IPS DF 6.9 (cell line): Measurements from ENCODE around the gene TSHZ3.

Experiments
- DNase-seq: peaks from one replicate; pipeline ENCODE4 v3.0.0-alpha.2; 2013; ENCODE audit warnings: low read depth, low spot score
- H3K27ac ChIP-seq: one replicate; pipeline ENCODE4 v1.5.1; 2013; ENCODE audit warnings: low read length, control low read depth
- H3K27me3 ChIP-seq: 2 replicates; pipeline ENCODE4 v1.6.1; 2013; ENCODE audit warnings: mild to moderate bottlenecking, low read length; ENCODE audit not compliant: control insufficient read depth, insufficient read depth
- H3K36me3 ChIP-seq: 2 replicates; pipeline ENCODE4 v1.6.1; 2013; ENCODE audit warnings: low read length; ENCODE audit not compliant: control insufficient read depth, insufficient read depth
- H3K4me1 ChIP-seq: 2 replicates; pipeline ENCODE4 v1.6.1; 2013; ENCODE audit warnings: low read length; ENCODE audit not compliant: control insufficient read depth, insufficient read depth
- H3K4me3 ChIP-seq: 2 replicates; pipeline ENCODE4 v1.5.1; 2013; ENCODE audit warnings: mild to moderate bottlenecking, low read length
- H3K9me3 ChIP-seq: 2 replicates; pipeline ENCODE4 v1.6.1; 2013; ENCODE audit warnings: low read length, inconsistent platforms; ENCODE audit not compliant: control insufficient read depth, insufficient read depth
- WGBS: extraction: QIAGEN DNeasy Blood & Tissue Kit; methylation state at CpG from one replicate; pipeline ENCODE4 v1.1.7; 2013; ENCODE audit warnings: mixed read lengths, missing lambda C conversion rate; ENCODE audit not compliant: insufficient read length, insufficient coverage; 5-methylcytosine and 5-hydroxymethylcytosine counted together

Gene TSHZ3

DNA sequence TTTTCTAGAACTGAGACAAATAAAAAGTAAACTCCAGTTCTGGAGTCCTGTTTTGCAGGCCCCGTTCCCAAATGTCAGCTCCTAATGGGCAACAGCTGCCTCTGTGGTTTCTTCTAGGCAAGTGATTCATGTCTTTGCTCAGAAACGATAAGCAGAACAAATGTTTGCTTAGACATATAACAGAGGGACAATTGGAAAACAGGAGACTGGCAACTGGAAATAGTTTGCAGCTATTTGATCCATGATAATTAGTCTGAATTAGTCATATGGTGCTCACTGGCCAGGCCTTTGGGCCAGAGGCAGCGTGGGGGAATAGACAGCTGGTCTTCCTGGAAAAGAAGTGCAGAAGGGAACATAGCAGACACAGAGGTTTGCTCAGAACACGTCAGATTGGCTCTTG lies 29.2 kb upstream of the TSHZ3 start:
- no CpG with 5 or more reads among the region's 4 CpGs for WGBS
- H3K4me1 ChIP-seq: no peaks in the 10 kb centered on the region
- H3K27ac ChIP-seq: no peak overlapping the region
- no peak overlapping the region for H3K4me3 ChIP-seq
- no peaks in the 10 kb centered on the region for H3K27me3 ChIP-seq
- H3K36me3 ChIP-seq: no peaks in the 10 kb centered on the region
- no peak for DNase-seq
- no peaks in the 10 kb centered on the region for H3K9me3 ChIP-seq

DNA sequence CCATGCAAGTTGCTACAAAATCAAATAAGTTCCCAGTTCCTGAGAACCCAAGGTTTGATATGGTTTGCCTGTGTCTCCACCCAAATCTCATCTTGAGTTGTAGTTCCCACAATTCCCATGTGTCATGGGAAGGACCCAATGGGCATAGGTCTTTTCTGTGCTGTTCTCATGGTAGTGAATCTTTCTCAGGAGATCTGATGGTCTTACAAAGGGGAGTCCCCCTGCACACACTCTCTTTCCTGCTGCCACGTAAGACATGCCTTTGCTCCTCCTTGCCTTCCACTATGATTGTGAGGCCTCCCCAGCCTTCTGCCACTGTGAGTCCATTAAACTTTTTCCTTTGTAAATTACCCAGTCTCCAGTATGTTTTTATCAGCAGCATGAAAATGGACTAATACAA lies 28.5 kb upstream of the TSHZ3 start:
- DNase-seq: no peak
- Histone ChIP-seq H3K4me3 (no peak overlapping the region), H3K27me3 (no peaks in the 10 kb centered on the region), H3K4me1 (no peaks in the 10 kb centered on the region), H3K9me3 (no peaks in the 10 kb centered on the region), H3K27ac (no peak overlapping the region), H3K36me3 (no peaks in the 10 kb centered on the region)
- no CpG with 5 or more reads among the region's 1 CpG for WGBS

DNA sequence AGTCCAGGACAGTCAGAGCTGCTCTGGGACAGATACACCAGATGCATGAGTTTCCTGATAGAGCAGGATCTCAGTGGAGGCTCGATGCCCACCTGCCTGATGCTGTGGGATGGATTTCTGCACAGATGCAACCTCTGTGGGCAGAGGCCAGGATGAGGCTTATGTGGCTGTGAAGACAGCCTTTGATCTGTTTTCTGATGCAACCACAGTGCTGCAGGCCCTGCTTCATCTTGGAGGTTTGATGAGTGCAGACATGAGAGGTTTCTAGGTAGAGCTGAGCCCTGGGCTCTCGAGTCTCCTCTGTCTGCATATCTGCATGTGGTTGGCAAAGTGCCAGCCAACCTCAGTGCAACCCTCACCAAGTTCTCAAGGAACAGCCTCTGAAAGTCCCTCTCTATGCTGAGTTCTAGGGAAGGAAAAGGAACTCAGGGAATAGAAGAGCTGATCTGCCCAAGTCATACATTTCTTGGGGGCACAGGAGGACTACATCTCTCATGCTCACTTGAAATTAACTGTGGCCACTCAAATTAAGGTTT lies 23.1 kb upstream of the TSHZ3 start:
- H3K4me1 ChIP-seq: no peaks in the 10 kb centered on the region
- H3K9me3 ChIP-seq: no peaks in the 10 kb centered on the region
- no peak for DNase-seq
- no peaks in the 10 kb centered on the region for H3K27me3 ChIP-seq
- WGBS: no CpG with 5 or more reads among the region's 2 CpGs
- no peak overlapping the region for H3K4me3 ChIP-seq
- H3K36me3 ChIP-seq: no peaks in the 10 kb centered on the region
- H3K27ac ChIP-seq: no peak overlapping the region

DNA sequence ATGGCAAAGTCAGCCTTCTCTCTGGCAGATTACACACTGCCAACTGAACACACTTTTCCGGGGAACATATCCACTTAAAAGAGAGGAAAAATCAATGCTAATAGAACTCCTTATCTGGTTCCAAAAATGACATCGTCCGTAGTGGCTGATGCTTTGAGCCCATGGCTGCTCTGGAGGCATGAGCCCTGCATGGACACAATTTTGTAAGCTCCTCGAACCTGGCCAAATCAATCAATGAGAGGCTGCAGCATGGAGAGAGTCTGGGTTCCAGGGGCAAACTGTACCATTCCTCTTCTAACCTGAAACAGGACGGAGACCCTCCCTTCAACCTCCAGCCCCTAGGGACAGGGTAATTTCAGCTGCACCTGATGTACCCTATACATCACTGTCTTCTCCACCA lies 21.0 kb upstream of the TSHZ3 start:
- no CpG with 5 or more reads among the region's 5 CpGs for WGBS
- no peaks in the 10 kb centered on the region for H3K9me3 ChIP-seq
- H3K4me1 ChIP-seq: no peaks in the 10 kb centered on the region
- no peaks in the 10 kb centered on the region for H3K36me3 ChIP-seq
- H3K27me3 ChIP-seq: no peaks in the 10 kb centered on the region
- DNase-seq: no peak
- no peak overlapping the region for H3K27ac ChIP-seq
- H3K4me3 ChIP-seq: no peak overlapping the region

DNA sequence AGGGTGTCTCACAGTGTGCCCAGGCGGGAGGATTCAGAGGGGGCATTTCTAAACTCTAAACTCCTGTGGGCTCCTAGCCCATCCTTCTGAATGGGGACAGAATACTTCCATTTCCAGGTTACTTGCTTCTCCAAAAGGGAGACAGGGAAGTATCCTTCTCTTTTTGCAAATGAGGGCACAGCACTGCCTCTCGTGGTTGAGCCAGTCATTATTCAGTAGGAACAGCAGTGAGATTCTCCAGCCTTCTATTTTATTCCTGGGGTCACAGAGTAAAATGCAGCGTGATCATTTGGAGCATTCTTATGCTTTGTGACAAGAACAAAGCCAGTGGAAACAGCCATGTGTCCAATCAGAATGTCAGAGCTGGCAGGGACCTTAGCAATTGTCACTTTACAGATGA lies 15.7 kb upstream of the TSHZ3 start:
- Histone ChIP-seq H3K27me3 (no peaks in the 10 kb centered on the region), H3K4me1 (no peaks in the 10 kb centered on the region), H3K9me3 (no peaks in the 10 kb centered on the region), H3K36me3 (no peaks in the 10 kb centered on the region), H3K27ac (no peak overlapping the region), H3K4me3 (no peak overlapping the region)
- WGBS: no CpG with 5 or more reads among the region's 3 CpGs
- DNase-seq: no peak

DNA sequence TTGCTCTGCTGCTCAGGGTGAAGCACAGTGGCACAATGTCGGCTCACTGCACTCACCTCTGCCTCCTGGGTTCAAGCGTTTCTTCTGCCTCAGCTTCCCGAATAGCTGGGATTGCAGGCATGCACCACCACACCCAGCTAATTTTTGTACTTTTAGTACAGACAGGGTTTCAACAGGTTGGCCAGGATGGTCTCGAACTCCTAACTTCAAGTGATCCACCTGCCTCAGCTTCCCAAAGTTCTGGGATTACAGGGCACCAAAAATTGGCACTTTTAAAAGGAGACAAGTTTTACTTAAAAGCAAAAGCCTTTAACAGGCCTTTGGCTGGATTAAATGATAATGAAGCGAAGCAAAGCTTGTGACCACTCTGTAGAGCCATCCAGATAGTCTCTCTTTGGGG lies 12.5 kb upstream of the TSHZ3 start:
- H3K27me3 ChIP-seq: no peaks in the 10 kb centered on the region; the same call in 1 of the 2 replicates
- no peak for DNase-seq
- no peaks in the 10 kb centered on the region for H3K9me3 ChIP-seq
- peaks cover 4% of the 10 kb centered on the region; the same call in 1 of the 2 replicates for H3K4me1 ChIP-seq
- no CpG with 5 or more reads among the region's 5 CpGs for WGBS
- H3K36me3 ChIP-seq: no peaks in the 10 kb centered on the region
- H3K27ac ChIP-seq: no peak overlapping the region
- no peak overlapping the region for H3K4me3 ChIP-seq

DNA sequence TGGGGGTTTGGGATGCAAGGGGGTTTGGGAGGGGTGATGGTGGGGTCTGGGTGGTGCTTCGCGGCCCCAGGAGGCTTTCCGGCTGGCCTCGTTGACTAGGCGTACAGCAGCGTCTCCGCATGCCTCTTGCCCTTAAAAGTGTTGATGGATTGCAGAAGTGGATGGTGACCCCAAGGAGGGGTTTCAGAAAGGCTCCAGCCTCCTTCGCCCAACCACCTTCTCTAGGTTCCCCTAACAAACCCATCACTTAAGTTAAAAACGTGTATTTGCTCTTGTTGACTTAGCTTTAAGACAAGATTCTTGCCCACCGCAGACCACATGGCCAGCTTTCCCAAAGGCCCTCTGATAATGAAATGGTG lies 8.1 kb upstream of the TSHZ3 start:
- H3K4me1 ChIP-seq: peaks cover 5% of the 10 kb centered on the region; the same call in 1 of the 2 replicates
- H3K9me3 ChIP-seq: no peaks in the 10 kb centered on the region
- no peak overlapping the region for H3K4me3 ChIP-seq
- H3K27ac ChIP-seq: no peak overlapping the region
- H3K27me3 ChIP-seq: peaks cover 37% of the 10 kb centered on the region
- H3K36me3 ChIP-seq: no peaks in the 10 kb centered on the region
- DNase-seq: no peak
- WGBS: no CpG with 5 or more reads among the region's 10 CpGs

DNA sequence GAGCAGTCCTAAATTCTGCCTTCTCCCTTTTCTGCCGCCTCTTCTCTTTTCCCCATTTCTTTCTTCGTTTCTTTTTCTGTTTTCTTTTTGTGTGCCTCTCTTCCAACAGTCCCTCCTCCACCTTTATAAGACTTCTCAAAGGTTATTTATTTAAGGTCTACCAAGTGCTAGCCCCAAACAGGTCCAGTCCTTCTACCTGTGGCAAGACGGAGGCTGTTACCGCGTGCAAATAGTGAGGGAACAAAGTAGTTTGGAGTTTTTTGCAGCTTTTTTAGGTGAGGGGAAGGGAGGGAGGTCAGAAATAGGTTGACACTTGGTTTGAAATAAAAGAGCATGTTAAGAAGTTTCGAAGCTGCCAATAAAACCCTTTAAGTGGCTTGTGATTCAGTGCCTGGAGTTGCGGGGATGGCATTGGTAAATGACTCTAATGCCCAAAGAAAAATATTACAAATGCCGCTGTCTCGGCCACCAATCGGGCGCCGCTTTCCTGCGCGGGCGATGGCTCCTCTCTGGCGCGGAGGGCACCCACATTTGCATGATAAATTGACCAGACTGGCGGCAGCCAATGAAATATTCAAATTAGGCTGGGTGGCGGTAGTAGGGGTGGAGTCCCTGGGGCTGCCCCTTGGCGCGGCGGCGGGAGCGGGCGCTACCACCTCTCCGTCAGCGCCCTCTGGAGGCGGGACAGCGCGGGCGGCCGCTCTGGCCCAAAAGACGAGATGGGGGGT lies 7.5 kb upstream of the TSHZ3 start:
- Histone ChIP-seq H3K36me3 (no peaks in the 10 kb centered on the region), H3K4me1 (peaks cover 7% of the 10 kb centered on the region), H3K9me3 (no peaks in the 10 kb centered on the region), H3K4me3 (no peak overlapping the region; the same call in 1 of the 2 replicates), H3K27me3 (peaks cover 42% of the 10 kb centered on the region), H3K27ac (no peak overlapping the region)
- WGBS: no CpG with 5 or more reads among the region's 33 CpGs
- no peak for DNase-seq

DNA sequence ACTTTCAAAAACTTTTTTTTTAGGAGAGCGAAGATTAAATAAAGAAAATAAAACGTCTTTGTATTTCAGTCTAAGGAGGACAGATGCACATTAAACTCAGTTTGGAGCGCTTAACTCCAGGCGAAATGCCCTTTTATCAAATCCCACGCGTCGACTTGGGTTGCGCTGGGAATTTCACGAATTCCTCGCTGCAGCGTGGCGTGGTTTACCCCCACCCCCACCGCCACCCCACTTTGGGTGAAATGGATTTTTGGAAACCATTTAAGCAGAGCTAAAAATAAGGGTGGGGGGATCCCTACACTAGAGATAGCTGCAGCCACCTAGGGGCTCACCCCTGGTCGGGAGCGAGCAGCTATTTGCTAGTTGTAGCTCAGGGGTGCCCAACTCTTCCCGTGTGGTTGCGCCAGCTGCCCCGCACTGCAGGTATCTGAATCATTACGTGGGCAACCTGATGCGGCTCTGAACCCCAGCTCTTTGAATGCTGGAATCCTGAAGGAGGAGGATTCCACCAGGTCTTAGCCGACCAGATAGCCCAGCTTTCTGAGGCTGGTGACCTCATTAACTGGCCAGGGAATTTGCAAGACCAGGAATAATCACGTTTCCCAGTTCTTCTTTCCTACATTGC lies 6.5 kb upstream of the TSHZ3 start:
- Histone ChIP-seq H3K9me3 (no peaks in the 10 kb centered on the region), H3K27me3 (peaks cover 44% of the 10 kb centered on the region), H3K36me3 (no peaks in the 10 kb centered on the region), H3K27ac (no peak overlapping the region), H3K4me3 (peak overlapping the region; percentile 23; the same call in 1 of the 2 replicates), H3K4me1 (peaks cover 7% of the 10 kb centered on the region)
- no CpG with 5 or more reads among the region's 22 CpGs for WGBS
- no peak for DNase-seq

DNA sequence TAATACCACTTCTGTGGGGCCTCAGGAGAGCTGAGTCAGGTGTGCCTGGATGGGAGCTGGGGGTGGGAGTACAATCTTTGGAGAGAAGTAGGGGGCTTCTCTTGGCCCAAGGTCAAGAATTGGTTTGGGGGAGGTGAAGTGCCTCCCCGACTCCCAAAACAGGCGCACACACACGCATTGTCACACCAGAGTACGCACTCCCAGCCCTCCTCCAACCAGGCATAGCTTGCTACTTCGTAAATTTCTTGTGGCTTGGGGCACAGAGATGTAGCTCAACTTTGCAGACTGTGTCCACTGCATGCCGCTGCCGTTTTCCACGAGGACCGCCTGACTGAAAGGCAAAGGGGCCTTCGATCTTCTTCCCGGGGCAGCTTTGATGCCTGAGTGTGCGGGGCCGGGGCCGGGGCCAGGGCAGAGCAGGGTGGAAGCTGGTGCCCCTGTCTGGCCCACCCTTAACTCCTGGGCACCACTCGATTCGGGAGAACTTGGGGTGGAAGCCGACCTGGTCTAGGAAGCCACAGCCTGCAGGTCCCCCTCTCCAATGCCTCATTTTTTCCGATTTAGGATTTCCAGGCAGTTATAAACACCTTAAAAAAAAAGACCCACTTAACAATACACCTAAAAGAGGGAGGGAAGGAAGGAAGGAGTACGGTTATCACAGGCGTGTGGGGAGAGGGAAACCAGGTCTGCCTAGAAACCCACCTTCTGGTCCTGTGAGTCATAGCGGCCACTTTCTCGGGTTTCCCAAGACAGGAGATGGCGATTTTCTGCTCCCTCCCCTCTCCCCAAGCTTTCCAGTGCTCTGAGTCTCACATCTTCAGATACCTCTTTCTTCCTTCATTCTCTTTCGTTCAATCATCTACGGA lies 5.8 kb upstream of the TSHZ3 start:
- Histone ChIP-seq H3K9me3 (no peaks in the 10 kb centered on the region), H3K27me3 (peaks cover 44% of the 10 kb centered on the region), H3K36me3 (no peaks in the 10 kb centered on the region), H3K4me3 (peak overlapping the region; percentile 2; the same call in 1 of the 2 replicates), H3K27ac (no peak overlapping the region), H3K4me1 (peaks cover 7% of the 10 kb centered on the region)
- peak; percentile 79 for DNase-seq
- WGBS: no CpG with 5 or more reads among the region's 25 CpGs
